Measurements from ENCODE around the gene IL17C. TPM values are rescaled to one million over a fixed set of nuclear protein-coding genes. Genes with fewer than 3 reads are reported as not detected.

The IL17C gene
- total RNA-seq, 1 experiment from 2014 or later, result 1.9 TPM

DNA sequence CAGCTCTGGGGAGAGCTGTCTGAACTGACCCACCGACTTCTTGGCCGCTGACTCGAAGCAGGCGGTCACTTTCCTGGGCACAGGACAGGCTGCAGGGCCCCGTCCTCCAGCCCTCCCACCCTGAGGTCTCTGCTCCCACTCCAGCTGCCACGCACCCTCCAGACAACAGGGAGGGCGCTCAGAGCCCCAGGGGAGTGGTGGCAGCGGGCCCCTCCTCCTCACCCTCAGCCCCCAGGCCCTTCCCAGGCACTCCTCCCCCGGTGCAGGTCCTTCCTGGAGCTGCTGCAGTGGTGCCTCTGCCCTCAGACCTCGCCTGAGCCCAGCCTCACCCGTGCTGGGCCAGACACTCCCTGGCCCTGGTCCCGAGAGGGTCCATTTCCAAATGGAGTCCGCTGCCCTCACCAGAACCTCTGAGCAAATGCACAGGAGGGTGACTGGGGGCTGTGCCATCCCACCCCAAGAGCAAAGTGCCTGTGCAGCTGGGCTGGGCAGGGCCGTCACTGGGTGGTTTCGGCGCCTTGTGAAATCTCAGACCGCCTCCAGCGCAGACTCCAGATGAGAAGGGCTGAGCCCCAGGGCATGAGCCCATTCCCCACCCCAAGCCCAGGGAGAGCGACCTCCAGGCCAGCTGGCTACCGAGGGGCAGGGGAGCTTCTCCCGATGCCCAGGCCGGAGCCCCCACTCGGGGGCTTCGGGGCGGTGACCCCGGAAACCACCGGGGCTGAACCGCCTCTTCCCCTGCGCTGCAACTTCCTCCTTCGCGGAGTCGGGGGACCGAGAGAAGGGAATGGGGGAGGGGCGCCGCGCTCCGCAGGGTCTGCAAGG lies 11.8 kb downstream of the IL17C start:
- Mint-ChIP-seq H3K4me3 (peak overlapping the region; percentile 82), H3K27me3 (ENCODE audit: low read depth) (no peaks in the 10 kb centered on the region), H3K27ac (no peak overlapping the region; the same call in 1 of the 2 replicates), H3K4me1 (peaks cover 10% of the 10 kb centered on the region), H3K36me3 (peaks cover 8% of the 10 kb centered on the region), H3K9me3 (no peaks in the 10 kb centered on the region)
- no peak for TF ChIP-seq SMAD3 (CRISPR knock-in tag; IDR thresholded peaks at IDR 0.05; ENCODE audit: borderline replicate concordance)
- TF ChIP-seq, protein P1, sequence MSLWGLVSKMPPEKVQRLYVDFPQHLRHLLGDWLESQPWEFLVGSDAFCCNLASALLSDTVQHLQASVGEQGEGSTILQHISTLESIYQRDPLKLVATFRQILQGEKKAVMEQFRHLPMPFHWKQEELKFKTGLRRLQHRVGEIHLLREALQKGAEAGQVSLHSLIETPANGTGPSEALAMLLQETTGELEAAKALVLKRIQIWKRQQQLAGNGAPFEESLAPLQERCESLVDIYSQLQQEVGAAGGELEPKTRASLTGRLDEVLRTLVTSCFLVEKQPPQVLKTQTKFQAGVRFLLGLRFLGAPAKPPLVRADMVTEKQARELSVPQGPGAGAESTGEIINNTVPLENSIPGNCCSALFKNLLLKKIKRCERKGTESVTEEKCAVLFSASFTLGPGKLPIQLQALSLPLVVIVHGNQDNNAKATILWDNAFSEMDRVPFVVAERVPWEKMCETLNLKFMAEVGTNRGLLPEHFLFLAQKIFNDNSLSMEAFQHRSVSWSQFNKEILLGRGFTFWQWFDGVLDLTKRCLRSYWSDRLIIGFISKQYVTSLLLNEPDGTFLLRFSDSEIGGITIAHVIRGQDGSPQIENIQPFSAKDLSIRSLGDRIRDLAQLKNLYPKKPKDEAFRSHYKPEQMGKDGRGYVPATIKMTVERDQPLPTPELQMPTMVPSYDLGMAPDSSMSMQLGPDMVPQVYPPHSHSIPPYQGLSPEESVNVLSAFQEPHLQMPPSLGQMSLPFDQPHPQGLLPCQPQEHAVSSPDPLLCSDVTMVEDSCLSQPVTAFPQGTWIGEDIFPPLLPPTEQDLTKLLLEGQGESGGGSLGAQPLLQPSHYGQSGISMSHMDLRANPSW (CRISPR knock-in tag; conservative IDR thresholded peaks at IDR 0.05; ENCODE audit: low read depth), result no peak
- TF ChIP-seq, protein P2, sequence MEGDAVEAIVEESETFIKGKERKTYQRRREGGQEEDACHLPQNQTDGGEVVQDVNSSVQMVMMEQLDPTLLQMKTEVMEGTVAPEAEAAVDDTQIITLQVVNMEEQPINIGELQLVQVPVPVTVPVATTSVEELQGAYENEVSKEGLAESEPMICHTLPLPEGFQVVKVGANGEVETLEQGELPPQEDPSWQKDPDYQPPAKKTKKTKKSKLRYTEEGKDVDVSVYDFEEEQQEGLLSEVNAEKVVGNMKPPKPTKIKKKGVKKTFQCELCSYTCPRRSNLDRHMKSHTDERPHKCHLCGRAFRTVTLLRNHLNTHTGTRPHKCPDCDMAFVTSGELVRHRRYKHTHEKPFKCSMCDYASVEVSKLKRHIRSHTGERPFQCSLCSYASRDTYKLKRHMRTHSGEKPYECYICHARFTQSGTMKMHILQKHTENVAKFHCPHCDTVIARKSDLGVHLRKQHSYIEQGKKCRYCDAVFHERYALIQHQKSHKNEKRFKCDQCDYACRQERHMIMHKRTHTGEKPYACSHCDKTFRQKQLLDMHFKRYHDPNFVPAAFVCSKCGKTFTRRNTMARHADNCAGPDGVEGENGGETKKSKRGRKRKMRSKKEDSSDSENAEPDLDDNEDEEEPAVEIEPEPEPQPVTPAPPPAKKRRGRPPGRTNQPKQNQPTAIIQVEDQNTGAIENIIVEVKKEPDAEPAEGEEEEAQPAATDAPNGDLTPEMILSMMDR (IDR thresholded peaks at IDR 0.05), result no peak
- TF ChIP-seq TP53 (CRISPR knock-in tag; IDR thresholded peaks at IDR 0.05), result 0 out of 2 replicates have a peak, but pooled peaks have one; percentile 33
- TF ChIP-seq, protein P3, sequence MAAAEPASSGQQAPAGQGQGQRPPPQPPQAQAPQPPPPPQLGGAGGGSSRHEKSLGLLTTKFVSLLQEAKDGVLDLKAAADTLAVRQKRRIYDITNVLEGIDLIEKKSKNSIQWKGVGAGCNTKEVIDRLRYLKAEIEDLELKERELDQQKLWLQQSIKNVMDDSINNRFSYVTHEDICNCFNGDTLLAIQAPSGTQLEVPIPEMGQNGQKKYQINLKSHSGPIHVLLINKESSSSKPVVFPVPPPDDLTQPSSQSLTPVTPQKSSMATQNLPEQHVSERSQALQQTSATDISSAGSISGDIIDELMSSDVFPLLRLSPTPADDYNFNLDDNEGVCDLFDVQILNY (CRISPR knock-in tag; IDR thresholded peaks at IDR 0.05), result no peak
- TF ChIP-seq, protein P4, sequence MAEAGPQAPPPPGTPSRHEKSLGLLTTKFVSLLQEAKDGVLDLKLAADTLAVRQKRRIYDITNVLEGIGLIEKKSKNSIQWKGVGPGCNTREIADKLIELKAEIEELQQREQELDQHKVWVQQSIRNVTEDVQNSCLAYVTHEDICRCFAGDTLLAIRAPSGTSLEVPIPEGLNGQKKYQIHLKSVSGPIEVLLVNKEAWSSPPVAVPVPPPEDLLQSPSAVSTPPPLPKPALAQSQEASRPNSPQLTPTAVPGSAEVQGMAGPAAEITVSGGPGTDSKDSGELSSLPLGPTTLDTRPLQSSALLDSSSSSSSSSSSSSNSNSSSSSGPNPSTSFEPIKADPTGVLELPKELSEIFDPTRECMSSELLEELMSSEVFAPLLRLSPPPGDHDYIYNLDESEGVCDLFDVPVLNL (CRISPR knock-in tag; IDR thresholded peaks at IDR 0.05; ENCODE audit: borderline replicate concordance, low read depth), result no peak
- TF ChIP-seq, protein P5, sequence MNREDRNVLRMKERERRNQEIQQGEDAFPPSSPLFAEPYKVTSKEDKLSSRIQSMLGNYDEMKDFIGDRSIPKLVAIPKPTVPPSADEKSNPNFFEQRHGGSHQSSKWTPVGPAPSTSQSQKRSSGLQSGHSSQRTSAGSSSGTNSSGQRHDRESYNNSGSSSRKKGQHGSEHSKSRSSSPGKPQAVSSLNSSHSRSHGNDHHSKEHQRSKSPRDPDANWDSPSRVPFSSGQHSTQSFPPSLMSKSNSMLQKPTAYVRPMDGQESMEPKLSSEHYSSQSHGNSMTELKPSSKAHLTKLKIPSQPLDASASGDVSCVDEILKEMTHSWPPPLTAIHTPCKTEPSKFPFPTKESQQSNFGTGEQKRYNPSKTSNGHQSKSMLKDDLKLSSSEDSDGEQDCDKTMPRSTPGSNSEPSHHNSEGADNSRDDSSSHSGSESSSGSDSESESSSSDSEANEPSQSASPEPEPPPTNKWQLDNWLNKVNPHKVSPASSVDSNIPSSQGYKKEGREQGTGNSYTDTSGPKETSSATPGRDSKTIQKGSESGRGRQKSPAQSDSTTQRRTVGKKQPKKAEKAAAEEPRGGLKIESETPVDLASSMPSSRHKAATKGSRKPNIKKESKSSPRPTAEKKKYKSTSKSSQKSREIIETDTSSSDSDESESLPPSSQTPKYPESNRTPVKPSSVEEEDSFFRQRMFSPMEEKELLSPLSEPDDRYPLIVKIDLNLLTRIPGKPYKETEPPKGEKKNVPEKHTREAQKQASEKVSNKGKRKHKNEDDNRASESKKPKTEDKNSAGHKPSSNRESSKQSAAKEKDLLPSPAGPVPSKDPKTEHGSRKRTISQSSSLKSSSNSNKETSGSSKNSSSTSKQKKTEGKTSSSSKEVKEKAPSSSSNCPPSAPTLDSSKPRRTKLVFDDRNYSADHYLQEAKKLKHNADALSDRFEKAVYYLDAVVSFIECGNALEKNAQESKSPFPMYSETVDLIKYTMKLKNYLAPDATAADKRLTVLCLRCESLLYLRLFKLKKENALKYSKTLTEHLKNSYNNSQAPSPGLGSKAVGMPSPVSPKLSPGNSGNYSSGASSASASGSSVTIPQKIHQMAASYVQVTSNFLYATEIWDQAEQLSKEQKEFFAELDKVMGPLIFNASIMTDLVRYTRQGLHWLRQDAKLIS (CRISPR knock-in tag; IDR thresholded peaks at IDR 0.05; ENCODE audit: borderline replicate concordance), result no peak
- TF ChIP-seq ATF1 (CRISPR knock-in tag; IDR thresholded peaks at IDR 0.05), result no peak
- TF ChIP-seq SP1 (CRISPR knock-in tag; conservative IDR thresholded peaks at IDR 0.05), result no peak
- TF ChIP-seq, protein P6, sequence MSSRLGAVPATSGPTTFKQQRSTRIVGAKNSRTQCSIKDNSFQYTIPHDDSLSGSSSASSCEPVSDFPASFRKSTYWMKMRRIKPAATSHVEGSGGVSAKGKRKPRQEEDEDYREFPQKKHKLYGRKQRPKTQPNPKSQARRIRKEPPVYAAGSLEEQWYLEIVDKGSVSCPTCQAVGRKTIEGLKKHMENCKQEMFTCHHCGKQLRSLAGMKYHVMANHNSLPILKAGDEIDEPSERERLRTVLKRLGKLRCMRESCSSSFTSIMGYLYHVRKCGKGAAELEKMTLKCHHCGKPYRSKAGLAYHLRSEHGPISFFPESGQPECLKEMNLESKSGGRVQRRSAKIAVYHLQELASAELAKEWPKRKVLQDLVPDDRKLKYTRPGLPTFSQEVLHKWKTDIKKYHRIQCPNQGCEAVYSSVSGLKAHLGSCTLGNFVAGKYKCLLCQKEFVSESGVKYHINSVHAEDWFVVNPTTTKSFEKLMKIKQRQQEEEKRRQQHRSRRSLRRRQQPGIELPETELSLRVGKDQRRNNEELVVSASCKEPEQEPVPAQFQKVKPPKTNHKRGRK (CRISPR knock-in tag; IDR thresholded peaks at IDR 0.05; ENCODE audit: borderline replicate concordance), result no peak
- TF ChIP-seq, protein P7, sequence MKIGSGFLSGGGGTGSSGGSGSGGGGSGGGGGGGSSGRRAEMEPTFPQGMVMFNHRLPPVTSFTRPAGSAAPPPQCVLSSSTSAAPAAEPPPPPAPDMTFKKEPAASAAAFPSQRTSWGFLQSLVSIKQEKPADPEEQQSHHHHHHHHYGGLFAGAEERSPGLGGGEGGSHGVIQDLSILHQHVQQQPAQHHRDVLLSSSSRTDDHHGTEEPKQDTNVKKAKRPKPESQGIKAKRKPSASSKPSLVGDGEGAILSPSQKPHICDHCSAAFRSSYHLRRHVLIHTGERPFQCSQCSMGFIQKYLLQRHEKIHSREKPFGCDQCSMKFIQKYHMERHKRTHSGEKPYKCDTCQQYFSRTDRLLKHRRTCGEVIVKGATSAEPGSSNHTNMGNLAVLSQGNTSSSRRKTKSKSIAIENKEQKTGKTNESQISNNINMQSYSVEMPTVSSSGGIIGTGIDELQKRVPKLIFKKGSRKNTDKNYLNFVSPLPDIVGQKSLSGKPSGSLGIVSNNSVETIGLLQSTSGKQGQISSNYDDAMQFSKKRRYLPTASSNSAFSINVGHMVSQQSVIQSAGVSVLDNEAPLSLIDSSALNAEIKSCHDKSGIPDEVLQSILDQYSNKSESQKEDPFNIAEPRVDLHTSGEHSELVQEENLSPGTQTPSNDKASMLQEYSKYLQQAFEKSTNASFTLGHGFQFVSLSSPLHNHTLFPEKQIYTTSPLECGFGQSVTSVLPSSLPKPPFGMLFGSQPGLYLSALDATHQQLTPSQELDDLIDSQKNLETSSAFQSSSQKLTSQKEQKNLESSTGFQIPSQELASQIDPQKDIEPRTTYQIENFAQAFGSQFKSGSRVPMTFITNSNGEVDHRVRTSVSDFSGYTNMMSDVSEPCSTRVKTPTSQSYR (CRISPR knock-in tag; IDR thresholded peaks at IDR 0.05), result 0 out of 2 replicates have a peak, but pooled peaks have one; percentile 21
- ChIA-PET CTCF (interaction anchor here (1.1 to 1.8 kb wide), 5 partner anchors 10 to 87 kb away, joined by 3 to 5 read pairs (median 5); no protein-coding TSS in a partner anchor), POLR2A (interaction anchor here (0.9 kb wide), 1 partner anchor 11 kb away, joined by 6 read pairs; no protein-coding TSS in a partner anchor)
- DNase-seq (ENCODE audit: low spot score), result peak; percentile 46
- peak; percentile 7 for ATAC-seq
